HS-5 (cell line): Measurements from ENCODE around the gene RAMP3.

ENCODE experiments used
- DNase-seq: peaks from one replicate; pipeline ENCODE4 v3.0.0-alpha.2; 2012; ENCODE audit warnings: low read depth

Gene RAMP3

GRCh38 chr7:45223728-45224630 is 66.4 kb downstream of the RAMP3 start:
- no peak for DNase-seq

- DNase-seq, result no peak
Observed at GRCh38 chr7:45224832-45225231, 67.2 kb downstream of the RAMP3 start.

- no peak for DNase-seq
Observed at GRCh38 chr7:45225311-45225947, 67.8 kb downstream of the RAMP3 start.

- DNase-seq, result no peak
Observed at GRCh38 chr7:45225948-45226335, 68.4 kb downstream of the RAMP3 start.

GRCh38 chr7:45229156-45229920 is 71.7 kb downstream of the RAMP3 start:
- DNase-seq, result no peak

GRCh38 chr7:45230083-45230482 is 72.5 kb downstream of the RAMP3 start:
- DNase-seq, result no peak

- no peak for DNase-seq
Observed at GRCh38 chr7:45230611-45231165, 73.1 kb downstream of the RAMP3 start.

GRCh38 chr7:45233249-45233775 is 75.7 kb downstream of the RAMP3 start:
- DNase-seq, result no peak
